GDM1 (cell line): ENCODE measurements around the gene SH3BGR.
A peak's percentile ranks its signal among the peaks of the same experiment; 100 is the strongest.
"Not testable (repeated sequence)": the region's sequence is repeated elsewhere in the genome, so short reads cannot be mapped to it uniquely, and the experiment has no call there.

Experiments used
- DNase-seq: peaks from one replicate; lab custom pipeline; 2025; lab: John Stamatoyannopoulos, UW

Gene SH3BGR

GRCh38 chr21:39451332-39452206 is at the start of gene SH3BGR:
Gene SH3BGR (plus strand): TSS chr21:39451970. CDS start chr21:39452097, 127 bp downstream.
- no peak for DNase-seq

DNA sequence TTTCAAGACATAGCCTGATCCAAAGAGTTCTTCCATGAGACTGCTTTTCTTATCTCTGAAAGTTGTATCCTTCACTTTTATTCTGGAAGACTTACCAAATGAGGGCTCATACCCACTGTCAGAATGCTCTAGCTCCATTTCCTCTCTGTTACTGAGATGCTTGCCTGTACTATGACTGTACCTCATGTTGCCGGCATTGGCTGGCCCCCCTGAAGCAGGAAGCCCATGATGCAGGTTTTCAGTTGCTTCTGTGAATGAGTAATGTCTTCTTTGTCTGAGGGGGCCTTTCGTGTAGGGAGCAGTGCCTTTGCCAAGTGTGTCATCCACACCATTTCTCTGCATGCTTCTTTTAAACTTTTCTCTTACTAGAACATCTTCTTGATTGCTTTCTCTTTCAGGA is 45.7 kb upstream of the SH3BGR start:
- DNase-seq: no peak

DNA sequence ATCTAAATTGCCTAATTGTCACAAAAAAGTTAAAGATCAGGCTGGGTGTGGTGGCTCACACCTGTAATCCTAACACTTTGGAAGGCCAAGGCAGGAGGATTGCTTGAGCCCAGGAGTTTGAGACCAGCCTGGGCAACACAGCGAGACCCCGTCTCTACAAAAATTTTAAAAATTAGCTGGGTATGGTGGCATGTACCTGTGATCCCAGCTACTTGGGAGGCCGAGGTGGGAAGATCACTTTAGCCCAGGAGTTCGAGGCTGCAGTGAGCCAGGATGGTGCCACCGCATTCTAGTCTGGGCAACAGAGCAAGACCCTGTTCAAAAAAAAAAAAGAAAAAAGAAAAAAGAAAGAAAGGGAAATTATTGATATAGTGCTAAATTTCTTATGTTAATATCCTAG is 32.6 kb upstream of the SH3BGR start:
- DNase-seq: not testable (repeated sequence)

DNA sequence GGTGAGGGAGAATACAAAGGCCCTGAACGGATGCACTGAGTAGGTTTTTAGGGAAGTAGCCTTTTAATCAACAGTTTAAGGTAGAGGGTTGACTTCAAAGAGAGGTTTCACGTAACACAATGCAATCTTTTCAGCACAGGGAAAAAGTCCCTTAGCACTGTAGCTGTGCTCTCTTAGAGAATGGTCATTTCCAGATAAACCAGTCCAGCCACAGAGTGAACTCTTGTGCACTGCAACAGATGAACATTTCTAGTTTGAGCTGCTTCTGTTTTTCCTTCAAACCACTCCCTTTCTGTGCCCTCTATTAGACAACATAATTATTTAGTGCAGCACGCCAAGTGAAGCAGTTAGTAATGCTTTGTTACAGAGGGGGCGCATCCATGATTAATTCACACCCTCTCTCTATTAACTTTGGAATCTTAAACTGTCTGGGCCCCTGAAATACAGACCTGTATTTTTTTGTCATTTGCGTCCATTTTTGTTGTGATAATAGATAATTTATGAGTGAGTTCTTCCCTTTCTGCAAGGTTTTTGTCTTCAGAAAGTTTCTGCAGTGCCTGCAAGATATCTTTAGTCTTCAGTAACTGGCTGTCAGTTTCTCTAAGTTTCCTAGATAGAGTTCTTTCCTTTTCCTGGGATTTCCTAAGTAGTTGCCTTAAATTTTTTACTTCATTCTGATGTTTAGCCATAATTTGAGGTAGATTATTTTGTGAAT is 29.1 kb upstream of the SH3BGR start:
- DNase-seq: no peak

- DNase-seq: no peak
These were observed 22.3 kb upstream of the SH3BGR start for GRCh38 chr21:39429445-39429844.

DNA sequence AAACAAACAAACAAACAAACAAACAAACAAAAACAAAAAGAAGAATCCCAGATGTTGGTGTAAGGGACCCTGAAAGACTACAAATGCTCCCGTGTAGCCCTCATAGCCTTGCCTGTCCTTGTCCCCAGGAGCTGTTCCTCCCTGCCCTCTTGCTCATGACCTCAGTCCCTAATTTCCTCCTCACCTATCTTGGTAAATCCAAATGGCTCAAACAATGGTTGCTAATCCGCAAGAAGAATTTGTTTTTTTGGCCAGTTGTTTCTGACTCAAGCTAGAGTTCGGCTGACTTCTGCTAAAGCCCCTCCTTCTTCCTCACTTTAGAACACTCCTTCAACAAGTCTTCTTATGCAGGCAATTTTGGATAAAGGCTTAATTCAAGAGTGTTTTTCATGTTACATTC is 21.8 kb upstream of the SH3BGR start:
- DNase-seq: no peak

DNA sequence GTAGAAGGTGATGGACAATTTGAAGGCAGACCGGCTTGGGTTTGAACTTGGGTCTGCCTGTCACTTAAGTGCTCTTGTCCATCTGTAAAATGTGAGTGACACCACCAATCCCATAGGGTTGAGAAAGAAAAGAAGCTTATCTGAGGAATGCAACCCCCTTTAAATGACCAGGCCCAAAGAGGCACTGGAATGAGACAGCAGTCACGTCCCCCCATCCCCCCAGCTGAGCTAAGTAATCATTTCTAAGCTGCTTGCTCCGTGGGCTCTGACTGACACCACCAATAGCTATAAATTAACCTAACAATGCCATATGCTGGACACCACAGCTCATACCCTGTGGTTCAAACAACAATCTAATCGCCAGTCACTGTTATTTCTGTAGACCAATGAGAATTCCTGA is 21.3 kb upstream of the SH3BGR start:
- DNase-seq: no peak

DNA sequence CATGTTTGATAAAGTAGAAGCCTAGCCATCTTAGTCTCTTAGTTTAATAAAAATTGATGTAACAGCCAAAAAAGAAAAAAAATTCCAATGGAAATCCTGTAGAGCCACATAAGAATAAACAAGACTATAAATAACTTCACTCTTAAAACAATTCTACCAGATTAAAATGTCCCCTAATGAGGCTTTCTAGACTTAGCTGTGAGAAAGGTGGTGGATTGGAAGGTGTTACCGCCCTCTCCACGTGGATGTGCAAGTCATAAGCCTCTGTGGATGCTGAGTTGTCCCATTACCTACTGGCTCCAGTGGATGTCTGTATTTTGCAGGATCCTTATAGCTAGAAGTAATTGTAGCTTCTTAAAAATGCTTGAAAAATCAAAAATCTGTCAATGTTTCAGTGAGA is 20.8 kb upstream of the SH3BGR start:
- DNase-seq: no peak

GRCh38 chr21:39434950-39435349 is 16.8 kb upstream of the SH3BGR start:
- no peak for DNase-seq

- DNase-seq: no peak
These were observed 12.5 kb upstream of the SH3BGR start for GRCh38 chr21:39439232-39439631.

- peak; percentile 12 for DNase-seq
These were observed 10.0 kb upstream of the SH3BGR start for GRCh38 chr21:39441502-39442475.

DNA sequence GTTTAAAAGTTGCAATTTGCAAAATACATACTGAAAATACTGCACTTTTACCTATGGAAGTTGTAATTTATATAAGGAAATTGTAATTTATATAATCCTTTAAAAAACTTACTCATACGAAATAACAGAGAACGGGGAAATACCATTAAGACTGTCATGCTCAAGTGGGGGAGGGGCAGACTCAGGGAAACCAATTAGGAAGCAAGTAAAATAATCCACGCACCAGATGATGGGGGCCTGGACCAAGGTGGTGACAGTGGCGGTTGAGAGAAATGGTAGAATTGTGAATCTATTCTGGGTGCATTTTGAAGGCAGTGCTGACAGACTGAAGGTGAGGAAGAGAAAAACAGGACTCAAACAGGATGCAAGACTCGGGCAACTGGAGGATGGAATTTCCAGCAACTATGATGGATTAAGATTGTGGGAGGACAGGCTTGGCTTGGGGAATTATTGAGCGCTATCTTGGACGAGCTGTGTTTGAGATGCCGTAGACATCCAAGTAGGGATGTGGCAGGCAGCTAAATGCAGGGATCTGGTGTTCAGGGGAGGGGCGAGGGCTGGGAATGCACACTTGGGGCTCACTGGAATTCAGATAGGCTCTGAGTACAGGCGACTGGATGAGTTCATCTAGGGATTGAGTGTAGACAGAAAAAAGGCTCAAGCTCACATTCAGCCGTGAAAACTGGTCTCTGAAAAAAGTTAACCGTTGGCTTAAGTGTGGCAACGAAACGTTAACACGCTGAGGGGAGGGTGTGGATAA is 7.2 kb upstream of the SH3BGR start:
- no peak for DNase-seq

- peak; percentile 87 for DNase-seq
These were observed 6.2 kb upstream of the SH3BGR start, which contains the start of gene LCA5L for GRCh38 chr21:39445321-39446269. Gene LCA5L (minus strand): TSS chr21:39445778. CDS start chr21:39428493, 17,285 bp downstream.

DNA sequence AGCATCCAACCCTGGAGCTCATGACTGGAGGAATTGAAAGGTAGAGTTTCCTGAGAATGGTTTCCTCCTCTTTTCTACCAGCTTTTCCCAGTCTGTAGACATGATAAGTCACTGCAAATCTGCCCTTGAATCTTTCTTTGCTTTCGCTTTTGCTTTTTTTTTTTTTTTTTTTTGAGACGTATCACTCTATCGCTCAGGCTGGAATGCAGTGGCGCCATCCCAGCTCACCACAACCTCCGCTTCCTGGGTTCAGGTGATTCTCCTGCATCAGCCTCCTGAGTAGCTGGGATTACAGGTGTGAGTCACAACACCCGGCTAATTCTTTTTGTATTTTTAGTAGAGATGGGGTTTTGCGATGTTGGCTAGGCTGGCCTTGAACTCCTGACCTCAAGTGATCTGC is 4.5 kb upstream of the SH3BGR start:
- no peak for DNase-seq

- DNase-seq: no peak
These were observed 618 bp downstream of the SH3BGR start for GRCh38 chr21:39452207-39452969.

DNA sequence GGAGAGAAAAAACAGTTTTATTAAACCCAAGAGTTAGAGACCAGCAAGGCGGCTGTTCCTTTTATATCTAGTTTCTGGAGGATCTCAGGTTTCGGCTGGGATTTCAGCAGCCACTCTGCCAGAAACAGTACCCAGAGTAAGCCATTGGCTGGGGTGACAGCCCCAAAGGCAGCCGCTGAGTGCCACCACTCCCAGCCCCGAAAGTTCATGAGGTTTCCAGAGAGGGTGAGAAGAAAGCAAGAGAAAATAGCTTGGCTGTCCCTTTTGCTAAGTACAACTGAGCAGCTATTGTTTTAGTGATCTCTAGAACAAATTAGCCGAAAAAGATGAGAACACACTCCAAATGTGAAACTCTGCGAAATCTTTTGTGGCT is 1.2 kb downstream of the SH3BGR start:
- no peak for DNase-seq

DNA sequence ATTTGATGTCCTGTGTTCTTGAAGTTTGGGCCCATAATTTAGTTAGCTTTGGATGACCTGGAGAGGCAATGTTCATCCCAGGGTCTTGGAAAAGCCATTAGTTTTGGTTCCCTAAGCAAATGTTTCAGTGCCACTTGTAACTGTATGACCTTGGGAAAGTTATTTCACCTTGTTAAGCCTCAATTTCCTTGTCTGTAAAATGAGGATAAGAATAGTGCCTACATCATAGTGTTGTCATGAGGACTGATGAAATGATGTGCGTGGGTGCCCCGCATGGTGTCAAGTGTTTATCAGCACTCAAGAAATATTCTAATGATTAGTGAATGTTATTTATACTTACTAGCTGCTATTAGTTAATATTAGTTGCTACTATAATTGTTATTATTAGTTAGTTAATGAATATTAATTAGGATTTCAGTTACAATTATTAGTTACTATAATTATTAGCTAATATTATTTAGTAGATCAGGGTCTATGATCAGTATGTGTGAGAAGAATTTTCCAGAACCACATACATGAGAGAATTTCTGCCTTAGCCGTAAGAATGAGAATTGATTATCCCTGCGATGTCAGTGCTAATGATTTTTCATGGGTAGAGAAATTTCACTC is 1.9 kb downstream of the SH3BGR start:
- DNase-seq: no peak

DNA sequence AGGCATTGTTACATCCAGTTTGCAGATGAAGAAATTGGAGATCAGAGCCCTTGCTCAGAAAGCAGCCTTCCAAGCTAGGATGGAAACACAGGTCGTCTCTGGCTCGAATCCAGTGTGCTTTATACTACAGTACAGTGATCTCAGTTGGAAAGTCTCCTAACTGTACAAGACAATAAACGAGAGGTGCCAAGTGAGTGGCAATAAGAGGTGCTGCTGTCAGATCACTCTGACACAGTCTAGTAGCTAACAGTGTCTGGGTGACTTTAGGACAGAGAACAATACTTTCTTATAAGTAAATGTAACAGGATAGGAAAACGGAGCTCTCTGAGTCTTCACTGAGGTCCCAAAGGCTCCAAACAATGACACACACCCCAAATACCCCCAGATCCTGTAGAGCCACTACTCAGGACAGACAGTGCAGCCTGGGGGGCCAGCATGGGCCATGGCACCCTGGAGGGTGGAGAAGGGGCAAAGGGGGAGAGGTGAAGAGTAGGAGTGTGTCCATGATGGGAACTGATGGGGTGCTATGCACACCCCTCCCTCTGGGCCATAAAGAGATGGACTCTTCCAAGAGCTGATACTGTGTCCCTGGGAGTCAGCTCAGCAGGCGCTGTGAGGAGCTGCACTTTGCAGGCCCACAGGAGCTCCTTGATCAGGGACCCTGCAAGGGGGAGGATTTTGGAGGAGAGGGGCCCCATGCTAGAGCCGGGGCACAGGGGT is 3.3 kb downstream of the SH3BGR start:
- no peak for DNase-seq
